Hepatocyte (in vitro differentiated cells): ENCODE results near the gene LCE1A. TPM values are rescaled to one million over a fixed set of nuclear protein-coding genes. Genes with fewer than 3 reads are reported as not detected.

ENCODE experiments used
- DNase-seq: peaks from one replicate; pipeline ENCODE4 v3.0.0-alpha.2; 2016; ENCODE audit warnings: low spot score
- H2AFZ ChIP-seq: fragments of 200-600 bp; sonication (generic); 2 replicates; pipeline ENCODE4 v1.6.0; 2016; ENCODE audit warnings: antibody characterized with exemption, mild to moderate bottlenecking
- H3K27ac ChIP-seq: fragments of 200-600 bp; sonication (generic); 2 replicates; pipeline ENCODE4 v1.5.1; 2016; ENCODE audit warnings: mild to moderate bottlenecking
- H3K27me3 ChIP-seq: fragments of 200-600 bp; sonication (generic); 2 replicates; pipeline ENCODE4 v1.6.1; 2016
- H3K36me3 ChIP-seq: fragments of 200-600 bp; sonication (generic); replicated peaks from 2 replicates; pipeline ENCODE4 v1.5.1; 2016; ENCODE audit warnings: low read depth; ENCODE audit not compliant: insufficient read depth
- H3K4me1 ChIP-seq: fragments of 200-600 bp; sonication (generic); 2 replicates; pipeline ENCODE4 v1.5.1; 2016; ENCODE audit warnings: mild to moderate bottlenecking, moderate library complexity; ENCODE audit not compliant: insufficient read depth
- H3K4me2 ChIP-seq: fragments of 200-600 bp; sonication (generic); 2 replicates; pipeline ENCODE4 v1.6.0; 2016
- H3K4me3 ChIP-seq: fragments of 200-600 bp; sonication (generic); 2 replicates; pipeline ENCODE4 v1.5.1; 2016; ENCODE audit warnings: mild to moderate bottlenecking
- H3K79me2 ChIP-seq: fragments of 200-600 bp; sonication (generic); 2 replicates; pipeline ENCODE4 v1.6.0; 2017; ENCODE audit warnings: mild to moderate bottlenecking
- H3K9me2 ChIP-seq: fragments of 200-600 bp; sonication (generic); replicated peaks from 2 replicates; pipeline ENCODE4 v1.6.0; 2017; ENCODE audit warnings: mild to moderate bottlenecking; ENCODE audit not compliant: insufficient read depth
- H3K9me3 ChIP-seq: fragments of 200-600 bp; sonication (generic); 2 replicates; pipeline ENCODE4 v1.5.1; 2016; ENCODE audit warnings: low read depth, mild to moderate bottlenecking
- H4K20me1 ChIP-seq: fragments of 200-600 bp; sonication (generic); 2 replicates; pipeline ENCODE4 v1.6.0; 2016; ENCODE audit warnings: mild to moderate bottlenecking; ENCODE audit not compliant: insufficient read depth, poor library complexity, severe bottlenecking
- CTCF ChIP-seq: fragments of 200-600 bp; sonication (generic); IDR thresholded peaks from 2 replicates; pipeline ENCODE4 v1.5.1; 2016; ENCODE audit warnings: antibody characterized with exemption, mild to moderate bottlenecking; ENCODE audit not compliant: poor library complexity
- EZH2 ChIP-seq: fragments of 200-600 bp; sonication (generic); IDR thresholded peaks from 2 replicates; pipeline ENCODE4 v1.6.1; 2016; ENCODE audit warnings: antibody characterized with exemption, mild to moderate bottlenecking, borderline replicate concordance
- EZH2phosphoT487 ChIP-seq: fragments of 200-600 bp; sonication (generic); IDR thresholded peaks from one replicate; pipeline ENCODE4 v1.6.1; 2018; ENCODE audit warnings: antibody characterized with exemption, mild to moderate bottlenecking, low read depth, moderate library complexity; ENCODE audit not compliant: unreplicated experiment, severe bottlenecking
- WGBS: methylation state at CpG from one replicate; pipeline ENCODE4 v1.1.6; 2016; ENCODE audit warnings: low lambda C conversion rate; ENCODE audit errors: missing lambda C conversion rate; 5-methylcytosine and 5-hydroxymethylcytosine counted together
- polyA plus RNA-seq: library from polyadenylated mRNA; unstranded; fragments of >200 nt; fragmentation: Nextera tagmentation; extraction: Ambion mirVana; gene quantifications from 2 replicates; pipeline ENCODE4 v1.2.1, GENCODE V29; 2016
- total RNA-seq: library from RNA; depleted of rRNA; stranded (reverse); fragments of >200 nt; gene quantifications from 2 replicates; pipeline ENCODE4 v1.2.3, GENCODE V29; 2014

Gene LCE1A
- total and polyA plus RNA-seq, 2 experiments from 2014 or later: not detected

DNA sequence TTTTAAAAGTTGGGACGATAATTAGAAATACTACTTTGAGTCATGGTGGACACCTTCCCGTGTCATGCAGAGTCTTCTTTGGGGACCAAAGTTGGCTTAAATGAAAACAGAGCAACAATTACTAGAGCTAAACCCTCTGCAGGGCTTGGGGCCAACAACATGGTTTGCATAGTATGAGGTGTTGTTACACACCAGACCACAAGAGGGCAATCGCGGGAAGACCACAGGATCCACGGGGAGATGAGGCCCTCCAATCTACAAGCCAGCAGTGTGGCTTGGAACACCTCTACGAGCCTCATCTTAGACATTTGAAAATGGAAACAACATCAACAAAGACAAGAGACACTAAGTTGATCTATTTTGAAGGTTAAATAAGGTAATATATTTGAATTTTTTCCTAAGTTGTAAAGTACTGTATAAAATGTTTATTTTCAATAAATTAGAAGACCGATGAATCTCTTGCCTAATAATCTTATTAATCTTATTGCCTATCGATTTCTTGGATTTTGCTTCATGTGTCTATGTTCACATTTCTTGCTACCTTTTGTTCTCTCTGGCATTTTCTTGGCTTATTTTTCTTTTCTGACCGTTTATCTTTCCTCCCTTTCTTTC, 42.6 kb downstream of the LCE1A start:
- Histone ChIP-seq H3K27me3 (no peaks in the 10 kb centered on the region), H3K4me2 (no peak overlapping the region), H3K79me2 (no peaks in the 10 kb centered on the region), H3K9me3 (no peaks in the 10 kb centered on the region), H3K36me3 (no peaks in the 10 kb centered on the region), H3K9me2 (no peaks in the 10 kb centered on the region), H3K4me3 (no peak overlapping the region), H3K4me1 (no peaks in the 10 kb centered on the region), H2AFZ (no peak overlapping the region), H4K20me1 (no peaks in the 10 kb centered on the region), H3K27ac (no peak overlapping the region)
- DNase-seq: peak; percentile 43
- WGBS: 38% methylated on average over 9 of the region's 9 CpGs
- TF ChIP-seq CTCF: peak; percentile 33
- TF ChIP-seq EZH2: no peak

DNA sequence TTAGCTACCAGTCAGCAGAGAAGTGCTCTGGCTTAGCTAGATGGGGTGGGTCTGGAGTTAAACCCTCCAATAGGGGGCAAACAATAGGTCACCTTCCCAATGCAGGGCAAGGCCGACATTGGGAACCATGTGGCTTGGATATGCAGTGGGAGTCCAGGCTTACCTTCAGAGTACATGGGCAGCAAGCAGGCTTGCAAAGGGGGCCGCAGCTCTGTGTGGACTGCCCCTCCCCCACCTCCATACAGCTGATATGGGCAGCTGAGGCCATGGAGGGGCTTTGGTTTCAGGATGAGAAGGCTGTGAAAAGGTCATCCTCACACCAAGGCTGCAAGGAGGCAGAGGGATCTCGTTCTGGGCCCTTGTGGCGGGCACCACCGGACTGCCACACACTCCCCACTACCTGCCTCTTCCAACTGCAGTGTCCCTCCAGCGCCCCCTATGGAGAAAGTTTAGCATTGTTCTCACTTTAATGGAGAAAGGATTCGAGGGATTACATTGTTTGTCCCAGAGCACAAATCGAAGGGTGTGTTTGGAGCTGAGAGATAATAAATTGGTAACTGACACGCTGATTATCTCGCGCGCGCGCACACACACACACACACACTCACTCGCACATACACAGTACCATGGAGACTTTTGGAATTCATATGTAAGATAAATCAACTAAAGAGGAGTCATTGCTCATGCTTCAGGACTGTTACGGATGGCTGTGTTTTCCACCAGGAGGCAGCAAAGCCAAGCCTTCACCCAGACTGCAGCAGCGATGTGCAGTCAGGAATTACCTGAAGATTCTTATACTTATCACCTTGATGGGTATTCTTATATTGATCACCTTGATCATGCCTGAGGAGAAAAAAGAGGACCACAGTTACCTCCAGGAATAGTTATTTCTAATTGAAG, 43.8 kb downstream of the LCE1A start:
- Histone ChIP-seq H3K4me3 (no peak overlapping the region), H4K20me1 (no peaks in the 10 kb centered on the region), H3K9me2 (no peaks in the 10 kb centered on the region), H3K4me1 (no peaks in the 10 kb centered on the region), H2AFZ (no peak overlapping the region), H3K27me3 (no peaks in the 10 kb centered on the region), H3K36me3 (no peaks in the 10 kb centered on the region), H3K4me2 (no peak overlapping the region), H3K9me3 (no peaks in the 10 kb centered on the region), H3K27ac (no peak overlapping the region), H3K79me2 (no peaks in the 10 kb centered on the region)
- 68% methylated on average over 17 of the region's 17 CpGs for WGBS
- TF ChIP-seq EZH2 (no peak), CTCF (no peak), EZH2phosphoT487 (no peak)
- DNase-seq: no peak

DNA sequence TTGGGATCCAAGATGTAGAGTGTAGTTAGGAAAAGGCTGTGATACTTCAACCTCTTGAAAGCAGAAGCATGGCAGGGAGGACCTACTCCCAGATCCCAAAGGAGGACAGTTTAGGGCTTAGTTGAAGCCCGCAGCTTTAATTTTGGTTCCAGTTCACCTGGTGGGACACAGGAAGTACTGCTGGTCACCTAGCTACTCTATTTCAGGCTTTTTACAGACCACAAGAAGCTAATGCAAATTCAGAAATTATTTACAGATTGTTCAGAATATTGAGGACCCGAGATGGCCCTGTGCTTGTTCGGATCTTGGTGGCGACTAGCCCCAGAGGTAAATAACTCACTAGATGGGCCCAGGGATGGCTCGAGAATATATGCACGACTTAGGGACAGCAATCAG, 44.5 kb downstream of the LCE1A start:
- H3K79me2 ChIP-seq: no peaks in the 10 kb centered on the region
- TF ChIP-seq EZH2: no peak
- TF ChIP-seq CTCF: no peak

More for the DNA sequence above, 44.5 kb downstream of the LCE1A start:
- Histone ChIP-seq H3K4me2 (no peak overlapping the region), H3K27me3 (no peaks in the 10 kb centered on the region), H2AFZ (no peak overlapping the region), H3K27ac (no peak overlapping the region), H3K9me3 (no peaks in the 10 kb centered on the region), H3K9me2 (no peaks in the 10 kb centered on the region), H3K36me3 (no peaks in the 10 kb centered on the region), H4K20me1 (no peaks in the 10 kb centered on the region), H3K4me1 (no peaks in the 10 kb centered on the region), H3K4me3 (no peak overlapping the region)
- DNase-seq: no peak
- WGBS: 74% methylated on average over 6 of the region's 6 CpGs
